B cell (primary cell): ENCODE data around the gene KRT14.

ENCODE experiments used
- CTCF ChIP-seq: fragments of 200-600 bp; IDR thresholded peaks from one replicate; pipeline ENCODE4 v1.8.0; 2022; ENCODE audit warnings: antibody characterized with exemption, mild to moderate bottlenecking
- EZH2 ChIP-seq: IDR thresholded peaks from 2 replicates; pipeline ENCODE4 v1.6.1; 2012; ENCODE audit warnings: borderline replicate concordance, low read depth, mild to moderate bottlenecking, moderate library complexity, low read length; ENCODE audit not compliant: insufficient read depth, poor library complexity, severe bottlenecking

GRCh38 chr17:41585301-41586056 lies 1.2 kb downstream of the KRT14 start:
- TF ChIP-seq EZH2: no peak
- TF ChIP-seq CTCF: no peak
